ENCODE data around the gene ZBTB24. TPM values are rescaled to one million over a fixed set of nuclear protein-coding genes. Genes with fewer than 3 reads are reported as not detected.

The ZBTB24 gene
- total RNA-seq, 6 experiments from 2014 or later = 5.7 to 6.3 (median 6.1) TPM

DNA sequence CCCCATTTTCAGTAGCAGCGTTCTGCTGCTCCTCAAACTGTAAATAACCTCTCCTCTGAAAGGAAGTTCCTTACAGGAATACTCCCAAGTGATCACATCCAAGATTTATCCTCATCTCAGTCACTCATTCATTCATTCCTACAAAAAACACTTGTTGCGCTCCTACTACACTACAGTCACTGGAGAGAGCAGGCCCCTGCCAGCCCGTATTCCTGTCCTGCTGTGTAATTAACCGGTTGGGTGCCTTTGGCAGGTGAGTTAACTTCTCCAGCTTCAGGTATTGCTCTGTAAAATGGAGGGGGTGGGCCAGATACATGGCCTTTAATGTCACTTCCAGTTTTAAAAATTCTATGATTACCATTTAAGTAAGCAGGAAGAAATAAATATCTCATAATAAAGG is 15.0 kb upstream of the ZBTB24 start:
- TF ChIP-seq, protein P1, sequence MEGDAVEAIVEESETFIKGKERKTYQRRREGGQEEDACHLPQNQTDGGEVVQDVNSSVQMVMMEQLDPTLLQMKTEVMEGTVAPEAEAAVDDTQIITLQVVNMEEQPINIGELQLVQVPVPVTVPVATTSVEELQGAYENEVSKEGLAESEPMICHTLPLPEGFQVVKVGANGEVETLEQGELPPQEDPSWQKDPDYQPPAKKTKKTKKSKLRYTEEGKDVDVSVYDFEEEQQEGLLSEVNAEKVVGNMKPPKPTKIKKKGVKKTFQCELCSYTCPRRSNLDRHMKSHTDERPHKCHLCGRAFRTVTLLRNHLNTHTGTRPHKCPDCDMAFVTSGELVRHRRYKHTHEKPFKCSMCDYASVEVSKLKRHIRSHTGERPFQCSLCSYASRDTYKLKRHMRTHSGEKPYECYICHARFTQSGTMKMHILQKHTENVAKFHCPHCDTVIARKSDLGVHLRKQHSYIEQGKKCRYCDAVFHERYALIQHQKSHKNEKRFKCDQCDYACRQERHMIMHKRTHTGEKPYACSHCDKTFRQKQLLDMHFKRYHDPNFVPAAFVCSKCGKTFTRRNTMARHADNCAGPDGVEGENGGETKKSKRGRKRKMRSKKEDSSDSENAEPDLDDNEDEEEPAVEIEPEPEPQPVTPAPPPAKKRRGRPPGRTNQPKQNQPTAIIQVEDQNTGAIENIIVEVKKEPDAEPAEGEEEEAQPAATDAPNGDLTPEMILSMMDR (IDR thresholded peaks at IDR 0.05) = no peak
- Mint-ChIP-seq H3K9me3 (no peaks in the 10 kb centered on the region), H3K4me1 (ENCODE audit: low read depth) (peaks cover 10% of the 10 kb centered on the region), H3K27ac (no peak overlapping the region), H3K36me3 (ENCODE audit: low read depth) (no peaks in the 10 kb centered on the region), H3K4me3 (no peak overlapping the region), H3K27me3 (ENCODE audit: insufficient read depth) (peaks cover 43% of the 10 kb centered on the region)
- no peak for DNase-seq

DNA sequence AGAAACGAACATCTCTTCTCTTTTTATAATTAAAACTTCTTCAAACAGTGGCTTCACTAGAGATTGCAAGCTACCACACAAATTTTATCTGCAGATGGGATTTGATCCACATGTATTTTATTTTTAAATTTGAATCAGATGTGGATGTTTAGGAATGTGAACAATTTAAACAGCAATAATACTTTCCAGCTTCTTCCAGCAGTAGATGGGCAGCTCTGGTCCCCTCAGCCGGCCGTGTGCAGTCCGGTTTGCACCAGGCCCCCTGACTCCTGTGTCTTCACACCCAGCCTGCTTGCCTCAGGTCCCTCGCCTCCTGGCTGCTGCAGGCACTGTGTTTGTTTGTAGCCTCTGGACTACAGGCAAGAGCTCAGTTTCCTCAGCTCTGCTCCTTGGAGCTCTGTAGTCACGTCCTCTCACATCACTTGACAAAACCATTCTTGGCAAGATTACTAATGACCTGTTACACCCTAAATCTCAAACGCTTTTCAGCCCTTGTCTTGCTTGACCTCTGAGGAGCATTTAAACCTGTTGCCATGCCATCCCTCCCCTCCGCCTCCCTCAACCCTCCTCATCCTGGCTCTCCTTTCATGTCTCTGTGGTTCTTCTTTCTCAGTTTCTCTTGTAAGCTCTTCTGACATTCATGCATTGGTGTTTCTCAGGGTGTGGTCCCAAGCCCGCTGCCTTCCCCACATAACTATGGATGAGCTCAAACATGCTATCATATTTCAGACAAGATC is 13.2 kb upstream of the ZBTB24 start:
- Mint-ChIP-seq H3K4me3 (no peak overlapping the region), H3K9me3 (no peaks in the 10 kb centered on the region), H3K27ac (no peak overlapping the region), H3K4me1 (ENCODE audit: low read depth) (peaks cover 10% of the 10 kb centered on the region), H3K27me3 (ENCODE audit: insufficient read depth) (peaks cover 33% of the 10 kb centered on the region), H3K36me3 (ENCODE audit: low read depth) (no peaks in the 10 kb centered on the region)
- TF ChIP-seq, protein P1 (IDR thresholded peaks at IDR 0.05) = no peak
- DNase-seq = no peak

DNA sequence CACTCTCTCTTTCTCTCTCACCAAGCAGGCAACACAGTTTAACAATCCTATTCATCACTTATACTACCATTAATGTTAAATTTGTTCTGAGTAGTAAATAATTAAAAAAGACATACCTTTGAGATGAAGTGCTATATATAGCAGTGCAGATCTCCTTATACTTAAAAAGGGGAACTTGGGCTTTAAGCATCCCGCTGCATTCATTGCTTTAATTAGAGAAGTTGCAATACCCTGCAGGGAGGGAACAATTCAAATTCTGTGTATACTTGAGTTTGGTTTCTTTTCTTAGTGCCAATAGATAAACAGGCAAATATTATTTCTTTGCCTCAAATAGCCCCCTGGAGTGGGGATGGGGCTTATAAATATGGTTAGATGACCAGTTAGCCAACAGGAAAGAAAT is 10.8 kb upstream of the ZBTB24 start:
- DNase-seq = no peak

DNA sequence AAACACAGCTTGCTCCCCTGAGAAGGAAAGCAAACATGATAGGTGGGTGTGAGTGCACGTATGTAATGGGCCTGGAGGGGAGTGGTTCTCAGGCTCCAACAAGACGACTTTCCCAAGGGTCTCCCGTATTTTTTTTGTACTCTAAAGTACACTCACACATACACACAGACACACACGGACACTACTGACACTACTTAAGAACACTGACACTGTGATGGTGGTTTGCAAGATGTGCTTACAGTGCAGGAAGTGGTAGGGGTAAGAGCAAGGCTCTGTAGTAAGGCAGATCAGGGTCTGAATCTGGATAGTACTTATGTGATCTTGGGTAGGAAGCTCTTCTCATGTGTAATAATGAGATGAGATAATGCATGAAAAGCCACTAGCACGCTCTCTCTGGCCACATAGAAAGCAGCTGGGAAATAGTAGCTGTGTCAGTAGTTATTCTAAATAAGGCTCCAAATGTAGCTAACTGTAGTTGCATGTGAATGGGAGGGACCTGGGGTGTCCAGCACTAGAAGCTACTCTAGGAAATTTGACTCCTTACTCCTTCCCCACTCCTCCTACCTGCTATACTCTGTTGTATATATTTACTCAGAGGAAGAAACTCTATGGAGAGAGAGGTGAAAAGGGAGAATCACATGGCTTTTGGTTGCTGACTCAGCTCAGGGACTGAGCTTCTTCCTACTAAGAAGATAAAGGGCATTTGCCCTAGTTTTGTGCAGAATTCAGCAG is 8.4 kb upstream of the ZBTB24 start:
- Mint-ChIP-seq H3K27me3 (ENCODE audit: insufficient read depth) (peaks cover 27% of the 10 kb centered on the region), H3K36me3 (ENCODE audit: low read depth) (no peaks in the 10 kb centered on the region), H3K27ac (no peak overlapping the region), H3K4me1 (ENCODE audit: low read depth) (peaks cover 5% of the 10 kb centered on the region), H3K4me3 (no peak overlapping the region), H3K9me3 (no peaks in the 10 kb centered on the region)
- TF ChIP-seq, protein P1 (IDR thresholded peaks at IDR 0.05) = no peak
- DNase-seq = no peak

More for the DNA sequence above, 10.8 kb upstream of the ZBTB24 start:
- Mint-ChIP-seq H3K4me1 (ENCODE audit: low read depth) (peaks cover 10% of the 10 kb centered on the region), H3K27me3 (ENCODE audit: insufficient read depth) (peaks cover 27% of the 10 kb centered on the region), H3K4me3 (no peak overlapping the region), H3K27ac (no peak overlapping the region), H3K36me3 (ENCODE audit: low read depth) (no peaks in the 10 kb centered on the region), H3K9me3 (no peaks in the 10 kb centered on the region)
- TF ChIP-seq, protein P1 (IDR thresholded peaks at IDR 0.05) = no peak

DNA sequence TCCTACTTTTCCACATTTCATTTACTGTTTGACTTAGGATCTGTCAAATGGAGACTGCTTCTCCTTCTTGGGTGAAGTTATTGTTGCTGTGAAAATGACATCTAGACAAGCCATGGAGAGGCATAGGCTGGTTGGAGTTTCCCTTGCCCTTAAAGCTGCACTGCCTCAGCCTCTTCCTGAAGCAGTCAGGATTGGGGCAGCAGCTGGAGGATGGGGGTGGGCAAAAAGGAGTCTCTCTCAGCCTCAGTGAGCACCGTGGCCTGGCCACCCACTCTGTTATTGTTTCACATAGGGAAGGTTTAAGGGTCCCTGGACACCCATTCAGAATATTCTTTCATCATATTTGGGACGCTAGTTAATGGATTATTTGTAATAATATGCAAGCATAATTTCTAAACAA is 7.7 kb upstream of the ZBTB24 start:
- Mint-ChIP-seq H3K4me3 (no peak overlapping the region), H3K4me1 (ENCODE audit: low read depth) (no peaks in the 10 kb centered on the region), H3K27ac (no peak overlapping the region), H3K27me3 (ENCODE audit: insufficient read depth) (peaks cover 22% of the 10 kb centered on the region), H3K9me3 (no peaks in the 10 kb centered on the region), H3K36me3 (ENCODE audit: low read depth) (no peaks in the 10 kb centered on the region)
- DNase-seq = no peak
- TF ChIP-seq, protein P1 (IDR thresholded peaks at IDR 0.05) = no peak
